GM21515 (cell line): Measurements from ENCODE around the gene ADAM11.
"Not testable (repeated sequence)": the region's sequence is repeated elsewhere in the genome, so short reads cannot be mapped to it uniquely, and the experiment has no call there.

Experiments
- ATAC-seq: cut with Tn5 transposase; IDR thresholded peaks from one replicate; pipeline ENCODE4 v1.9.1; 2021; ENCODE audit not compliant: unreplicated experiment

The ADAM11 gene

GRCh38 chr17:44758414-44759085 is at the start of gene ADAM11:
Gene ADAM11, plus strand, starts transcription at chr17:44758988. Its CDS starts 212 bp downstream, at chr17:44759200.
- ATAC-seq = no peak

- no peak for ATAC-seq
Observed at GRCh38 chr17:44719444-44719843, 39.3 kb upstream of the ADAM11 start.

- no peak for ATAC-seq
Observed at GRCh38 chr17:44722254-44722653, 36.5 kb upstream of the ADAM11 start.

GRCh38 chr17:44726121-44726520 is 32.7 kb upstream of the ADAM11 start:
- ATAC-seq = not testable (repeated sequence)

GRCh38 chr17:44733753-44734152 is 25.0 kb upstream of the ADAM11 start:
- no peak for ATAC-seq

- ATAC-seq = no peak
Observed at GRCh38 chr17:44734272-44734671, 24.5 kb upstream of the ADAM11 start.

- ATAC-seq = no peak
Observed at GRCh38 chr17:44736551-44737240, 22.1 kb upstream of the ADAM11 start.

GRCh38 chr17:44738214-44738906 is 20.4 kb upstream of the ADAM11 start:
- ATAC-seq = no peak

GRCh38 chr17:44741316-44741715 is 17.5 kb upstream of the ADAM11 start:
- no peak for ATAC-seq

- no peak for ATAC-seq
Observed at GRCh38 chr17:44745301-44745700, 13.5 kb upstream of the ADAM11 start.

GRCh38 chr17:44745738-44746137 is 13.1 kb upstream of the ADAM11 start:
- ATAC-seq = not testable (repeated sequence)

- no peak for ATAC-seq
Observed at GRCh38 chr17:44747566-44747965, 11.2 kb upstream of the ADAM11 start.

- no peak for ATAC-seq
Observed at GRCh38 chr17:44749076-44749979, 9.5 kb upstream of the ADAM11 start.

GRCh38 chr17:44749980-44750318 is 8.8 kb upstream of the ADAM11 start:
- ATAC-seq = no peak

GRCh38 chr17:44751331-44751730 is 7.5 kb upstream of the ADAM11 start:
- ATAC-seq = no peak

GRCh38 chr17:44751806-44752205 is 7.0 kb upstream of the ADAM11 start:
- ATAC-seq = no peak

GRCh38 chr17:44752953-44753861 is 5.6 kb upstream of the ADAM11 start:
- no peak for ATAC-seq

GRCh38 chr17:44754276-44754675 is 4.5 kb upstream of the ADAM11 start:
- no peak for ATAC-seq

- not testable (repeated sequence) for ATAC-seq
Observed at GRCh38 chr17:44755180-44755579, 3.6 kb upstream of the ADAM11 start.
